HG02852 (cell line): ENCODE results near the gene GDPD3.

Source experiments
- ATAC-seq: cut with Tn5 transposase; IDR thresholded peaks from one replicate; pipeline ENCODE4 v1.9.1; 2021; ENCODE audit warnings: mild to moderate bottlenecking, moderate library complexity; ENCODE audit not compliant: unreplicated experiment

GDPD3 gene

GRCh38 chr16:30096105-30096861, 17.1 kb downstream of the GDPD3 start, which contains the start of gene YPEL3:
Gene YPEL3 (minus strand): TSS chr16:30096213. CDS start chr16:30095482, 731 bp downstream.
- peak; percentile 42 for ATAC-seq

- ATAC-seq = no peak
Measured at GRCh38 chr16:30095166-30096078, 17.9 kb downstream of the GDPD3 start.

GRCh38 chr16:30094541-30095165, 18.7 kb downstream of the GDPD3 start:
- ATAC-seq = no peak

GRCh38 chr16:30092373-30093010, 20.8 kb downstream of the GDPD3 start:
- peak; percentile 38 for ATAC-seq

- ATAC-seq = peak; percentile 62
Measured at GRCh38 chr16:30091474-30092372, 21.6 kb downstream of the GDPD3 start, which contains the start of gene TBX6. Gene TBX6 (minus strand): TSS chr16:30091924. CDS start chr16:30091193, 731 bp downstream.

GRCh38 chr16:30090610-30091331, 22.6 kb downstream of the GDPD3 start:
- ATAC-seq = no peak

- no peak for ATAC-seq
Measured at GRCh38 chr16:30088832-30089624, 24.3 kb downstream of the GDPD3 start.

- ATAC-seq = no peak
Measured at GRCh38 chr16:30088237-30088831, 25.0 kb downstream of the GDPD3 start.

- ATAC-seq = no peak
Measured at GRCh38 chr16:30087181-30087898, 26.0 kb downstream of the GDPD3 start.

GRCh38 chr16:30086291-30087140, 26.8 kb downstream of the GDPD3 start:
- ATAC-seq = no peak

- ATAC-seq = no peak
Measured at GRCh38 chr16:30085820-30086219, 27.5 kb downstream of the GDPD3 start.

GRCh38 chr16:30085247-30085646, 28.1 kb downstream of the GDPD3 start:
- ATAC-seq = no peak

- no peak for ATAC-seq
Measured at GRCh38 chr16:30084816-30085159, 28.5 kb downstream of the GDPD3 start.

- no peak for ATAC-seq
Measured at GRCh38 chr16:30084096-30084815, 29.1 kb downstream of the GDPD3 start.

- no peak for ATAC-seq
Measured at GRCh38 chr16:30083216-30084055, 29.9 kb downstream of the GDPD3 start.
